ENCODE data around the gene SOWAHA. TPM values are rescaled to one million over a fixed set of nuclear protein-coding genes. Genes with fewer than 3 reads are reported as not detected.
"Not testable (repeated sequence)": the region's sequence is repeated elsewhere in the genome, so short reads cannot be mapped to it uniquely, and the experiment has no call there.

Gene SOWAHA
- total RNA-seq, 1 donor from 2014 or later = 0.65 TPM

GRCh38 chr5:132806804-132807162 lies 6.3 kb upstream of the SOWAHA start:
- peaks cover 76% of the 10 kb centered on the region for H3K27me3 Mint-ChIP-seq
- H3K4me3 Mint-ChIP-seq; H3K4me1 Mint-ChIP-seq; DNase-seq; H3K36me3 Mint-ChIP-seq (ENCODE audit: low read depth); H3K27ac Mint-ChIP-seq; H3K9me3 Mint-ChIP-seq; intact Hi-C loops (cut with micrococcal nuclease): not testable (repeated sequence)

DNA sequence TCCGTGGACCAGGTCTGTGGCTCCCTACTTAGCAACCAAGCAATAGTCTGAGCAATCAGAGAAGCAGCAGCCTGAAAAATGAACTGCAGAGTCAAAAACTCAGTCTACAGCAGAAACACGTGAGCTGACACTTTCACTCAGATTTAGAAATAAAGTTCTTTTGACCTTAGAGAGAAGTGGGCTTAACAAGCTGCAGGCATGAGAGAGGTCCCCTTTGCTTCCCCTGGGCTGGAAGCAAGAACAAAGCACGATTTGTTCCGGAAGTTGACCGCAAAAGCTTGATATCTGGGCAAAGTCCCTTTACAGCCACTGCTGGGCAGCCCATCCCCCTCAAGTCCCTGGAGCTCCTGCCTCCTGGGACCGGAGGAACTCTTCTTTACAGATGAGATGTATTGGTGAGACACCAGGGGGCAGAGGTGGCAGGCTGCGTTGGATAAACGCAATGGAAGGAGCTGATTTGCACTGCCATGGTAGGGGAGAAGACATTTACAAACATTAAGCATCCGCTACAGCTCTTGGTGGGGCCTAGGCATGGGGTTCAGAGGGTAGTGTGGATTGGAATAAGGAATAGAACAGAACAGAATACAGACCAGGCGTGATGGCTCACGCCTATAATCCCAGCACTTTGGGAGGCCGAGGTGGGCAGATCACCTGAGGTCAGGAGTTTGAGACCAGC lies 5.8 kb upstream of the SOWAHA start:
- intact Hi-C loops (cut with micrococcal nuclease) = no loop called here
- Mint-ChIP-seq H3K4me1 (peaks cover 2% of the 10 kb centered on the region), H3K4me3 (no peak overlapping the region), H3K9me3 (peaks cover 7% of the 10 kb centered on the region), H3K27ac (no peak overlapping the region), H3K36me3 (ENCODE audit: low read depth) (no peaks in the 10 kb centered on the region), H3K27me3 (peaks cover 77% of the 10 kb centered on the region)
- DNase-seq = peak; percentile 62

DNA sequence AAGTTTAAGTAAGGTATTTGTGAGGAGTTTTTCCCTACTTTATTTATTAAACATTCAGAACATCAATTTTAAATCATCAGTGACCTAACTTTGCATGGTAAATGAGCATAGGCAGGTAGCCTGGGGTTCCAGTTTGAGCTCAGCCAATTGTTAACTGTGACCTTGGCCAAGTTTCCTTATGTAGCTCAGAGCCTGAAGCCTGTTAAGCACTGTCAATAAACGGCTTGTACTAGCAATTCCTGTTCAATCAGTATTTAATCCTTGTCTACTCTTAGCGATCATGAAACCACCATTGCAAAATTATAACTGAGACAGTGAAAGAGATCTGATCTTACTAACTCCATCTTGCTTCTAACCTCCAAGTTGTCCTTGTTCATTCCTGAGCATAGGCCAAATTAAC lies 4.7 kb upstream of the SOWAHA start:
- no peak for DNase-seq
- peaks cover 75% of the 10 kb centered on the region for H3K27me3 Mint-ChIP-seq
- intact Hi-C loops (cut with micrococcal nuclease) = no loop called here
- H3K4me1 Mint-ChIP-seq = peaks cover 7% of the 10 kb centered on the region
- H3K9me3 Mint-ChIP-seq = peaks cover 7% of the 10 kb centered on the region
- H3K27ac Mint-ChIP-seq = no peak overlapping the region
- no peaks in the 10 kb centered on the region for H3K36me3 Mint-ChIP-seq (ENCODE audit: low read depth)
- no peak overlapping the region for H3K4me3 Mint-ChIP-seq

DNA sequence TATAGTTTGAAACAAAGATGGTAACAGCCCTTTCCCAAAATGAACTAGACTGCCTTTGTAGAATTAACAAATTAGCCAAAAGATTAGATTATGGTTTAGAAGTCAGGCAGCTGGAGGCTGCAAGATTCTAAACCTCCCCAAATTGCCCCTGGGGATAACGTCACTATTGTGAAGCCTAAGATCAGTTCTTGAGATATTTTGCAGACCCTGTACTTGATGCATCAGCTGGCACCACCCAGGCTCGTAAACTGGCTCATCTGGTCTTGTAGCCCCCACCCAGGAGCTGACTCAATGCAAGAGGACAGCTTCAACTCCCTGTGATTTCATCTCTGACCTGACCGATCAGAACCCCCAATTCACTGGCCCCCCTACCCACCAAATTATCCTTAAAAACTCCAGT lies 4.2 kb upstream of the SOWAHA start:
- H3K27me3 Mint-ChIP-seq = peaks cover 71% of the 10 kb centered on the region
- H3K4me1 Mint-ChIP-seq = peaks cover 7% of the 10 kb centered on the region
- DNase-seq = no peak
- no peak overlapping the region for H3K27ac Mint-ChIP-seq
- peaks cover 7% of the 10 kb centered on the region for H3K9me3 Mint-ChIP-seq
- no peaks in the 10 kb centered on the region for H3K36me3 Mint-ChIP-seq (ENCODE audit: low read depth)
- H3K4me3 Mint-ChIP-seq = no peak overlapping the region
- intact Hi-C loops (cut with micrococcal nuclease) = no loop called here

DNA sequence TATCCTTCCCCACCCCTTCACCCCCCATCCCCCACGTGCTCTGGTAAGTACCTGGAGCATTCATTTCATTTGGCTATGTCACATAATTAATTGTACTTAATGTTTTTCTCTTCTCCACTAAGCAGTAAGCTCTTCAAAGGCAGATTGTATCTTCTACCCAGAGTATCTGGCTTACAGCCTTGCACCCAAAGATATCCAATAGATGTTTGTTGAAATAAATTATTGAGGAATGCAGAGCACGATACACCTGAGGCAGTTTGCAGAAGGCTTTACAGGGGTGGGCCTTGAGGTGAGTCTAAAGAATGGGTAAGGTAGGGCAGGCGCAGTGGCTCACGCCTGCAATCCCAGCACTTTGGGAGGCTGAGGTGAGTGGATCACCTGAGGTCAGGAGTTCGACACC lies 2.5 kb upstream of the SOWAHA start:
- intact Hi-C loops (cut with micrococcal nuclease) = no loop called here
- H3K9me3 Mint-ChIP-seq = no peaks in the 10 kb centered on the region
- peaks cover 64% of the 10 kb centered on the region for H3K27me3 Mint-ChIP-seq
- peaks cover 7% of the 10 kb centered on the region for H3K4me1 Mint-ChIP-seq
- no peak overlapping the region for H3K4me3 Mint-ChIP-seq
- H3K36me3 Mint-ChIP-seq (ENCODE audit: low read depth) = no peaks in the 10 kb centered on the region
- no peak overlapping the region for H3K27ac Mint-ChIP-seq
- DNase-seq = no peak

- H3K9me3 Mint-ChIP-seq = no peaks in the 10 kb centered on the region
- H3K4me1 Mint-ChIP-seq = peaks cover 7% of the 10 kb centered on the region
- no peak overlapping the region for H3K27ac Mint-ChIP-seq
- peaks cover 60% of the 10 kb centered on the region for H3K27me3 Mint-ChIP-seq
- intact Hi-C loops (cut with micrococcal nuclease) = no loop called here
- no peaks in the 10 kb centered on the region for H3K36me3 Mint-ChIP-seq (ENCODE audit: low read depth)
- DNase-seq = no peak
- peak overlapping the region; percentile 80 for H3K4me3 Mint-ChIP-seq
Observed at GRCh38 chr5:132812123-132812765, 858 bp upstream of the SOWAHA start.

- intact Hi-C loops (cut with micrococcal nuclease) = no loop called here
- Mint-ChIP-seq H3K4me3 (no peak overlapping the region), H3K27ac (no peak overlapping the region), H3K9me3 (no peaks in the 10 kb centered on the region), H3K36me3 (ENCODE audit: low read depth) (no peaks in the 10 kb centered on the region), H3K4me1 (peaks cover 7% of the 10 kb centered on the region), H3K27me3 (peaks cover 54% of the 10 kb centered on the region)
- DNase-seq = peak; percentile 82
Observed at GRCh38 chr5:132813599-132814502, 749 bp downstream of the SOWAHA start.

DNA sequence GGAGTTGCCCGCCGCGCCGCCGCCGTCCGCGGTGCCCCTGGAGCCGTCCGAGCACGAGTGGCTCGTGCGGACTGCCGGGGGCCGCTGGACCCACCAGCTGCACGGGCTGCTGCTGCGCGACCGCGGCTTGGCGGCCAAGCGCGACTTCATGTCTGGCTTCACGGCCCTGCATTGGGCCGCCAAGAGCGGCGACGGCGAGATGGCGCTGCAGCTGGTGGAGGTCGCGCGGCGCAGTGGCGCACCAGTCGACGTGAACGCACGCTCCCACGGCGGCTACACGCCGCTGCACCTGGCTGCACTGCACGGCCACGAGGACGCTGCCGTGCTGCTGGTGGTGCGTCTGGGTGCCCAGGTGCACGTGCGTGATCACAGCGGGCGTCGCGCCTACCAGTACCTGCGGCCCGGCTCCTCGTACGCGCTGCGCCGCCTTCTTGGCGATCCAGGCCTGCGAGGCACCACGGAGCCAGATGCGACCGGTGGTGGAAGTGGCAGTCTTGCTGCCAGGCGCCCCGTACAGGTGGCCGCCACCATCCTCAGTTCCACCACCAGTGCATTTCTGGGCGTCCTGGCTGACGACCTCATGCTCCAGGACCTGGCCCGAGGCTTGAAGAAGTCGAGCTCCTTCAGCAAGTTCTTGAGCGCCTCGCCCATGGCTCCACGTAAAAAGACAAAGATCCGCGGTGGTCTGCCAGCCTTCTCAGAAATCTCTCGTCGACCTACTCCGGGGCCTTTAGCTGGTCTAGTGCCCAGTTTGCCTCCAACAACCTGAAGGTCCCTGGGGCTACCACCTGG lies 1.6 kb downstream of the SOWAHA start:
- Mint-ChIP-seq H3K9me3 (no peaks in the 10 kb centered on the region), H3K4me1 (peaks cover 11% of the 10 kb centered on the region), H3K36me3 (ENCODE audit: low read depth) (no peaks in the 10 kb centered on the region), H3K27me3 (peaks cover 54% of the 10 kb centered on the region), H3K4me3 (peak overlapping the region; percentile 50), H3K27ac (peak overlapping the region; percentile 48)
- no peak for DNase-seq
- intact Hi-C loops (cut with micrococcal nuclease) = no loop called here

DNA sequence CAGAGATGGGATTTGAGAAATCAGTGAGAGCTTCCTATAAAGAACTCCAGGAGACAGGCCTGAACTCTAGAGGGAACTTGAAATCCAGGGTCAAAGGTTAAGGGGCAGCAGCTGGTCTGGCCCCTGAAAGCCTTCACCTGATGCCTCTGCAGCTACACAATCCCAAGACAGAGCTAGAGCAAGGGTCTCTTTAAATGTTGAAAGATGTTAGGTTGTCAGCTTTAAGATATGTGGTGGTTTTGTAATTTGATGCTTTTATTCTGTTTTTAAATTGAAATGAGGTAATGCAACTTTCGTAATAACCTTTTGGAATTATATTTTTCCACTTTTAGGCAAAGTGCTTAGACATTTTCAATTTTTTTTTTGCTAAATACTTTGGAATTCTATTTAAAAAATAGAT lies 2.4 kb downstream of the SOWAHA start:
- Mint-ChIP-seq H3K36me3 (ENCODE audit: low read depth) (no peaks in the 10 kb centered on the region), H3K9me3 (no peaks in the 10 kb centered on the region), H3K27ac (no peak overlapping the region), H3K4me3 (peak overlapping the region; percentile 50), H3K27me3 (peaks cover 53% of the 10 kb centered on the region), H3K4me1 (peaks cover 17% of the 10 kb centered on the region)
- no peak for DNase-seq
- intact Hi-C loops (cut with micrococcal nuclease) = no loop called here

- Mint-ChIP-seq H3K27me3 (peaks cover 48% of the 10 kb centered on the region), H3K9me3 (no peaks in the 10 kb centered on the region), H3K4me3 (no peak overlapping the region), H3K27ac (no peak overlapping the region), H3K4me1 (peaks cover 18% of the 10 kb centered on the region), H3K36me3 (ENCODE audit: low read depth) (no peaks in the 10 kb centered on the region)
- no peak for DNase-seq
- intact Hi-C loops (cut with micrococcal nuclease) = no loop called here
Observed at GRCh38 chr5:132816083-132816482, 3.0 kb downstream of the SOWAHA start.

DNA sequence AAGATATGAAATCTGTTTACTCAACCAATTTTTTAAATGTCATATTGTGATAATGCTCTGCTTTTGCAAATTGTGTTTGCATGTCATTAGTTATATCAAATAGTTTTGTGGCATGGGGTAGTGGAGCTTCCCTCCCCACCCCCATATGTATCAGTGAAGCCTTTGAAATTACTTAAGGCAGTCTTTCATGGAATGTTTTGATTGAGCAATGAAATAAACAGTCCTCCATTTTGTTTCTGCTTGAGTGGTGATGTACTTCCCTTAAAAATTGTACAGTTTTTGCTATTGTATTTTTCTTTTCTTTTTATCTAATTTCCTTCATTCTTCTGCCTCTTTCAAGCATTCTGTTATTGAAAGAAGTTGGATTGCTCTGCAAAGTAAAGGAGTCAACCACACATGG lies 3.5 kb downstream of the SOWAHA start:
- Mint-ChIP-seq H3K27me3 (peaks cover 43% of the 10 kb centered on the region), H3K4me3 (no peak overlapping the region), H3K36me3 (ENCODE audit: low read depth) (no peaks in the 10 kb centered on the region), H3K27ac (no peak overlapping the region), H3K4me1 (peaks cover 18% of the 10 kb centered on the region), H3K9me3 (no peaks in the 10 kb centered on the region)
- no peak for DNase-seq
- intact Hi-C loops (cut with micrococcal nuclease) = no loop called here

DNA sequence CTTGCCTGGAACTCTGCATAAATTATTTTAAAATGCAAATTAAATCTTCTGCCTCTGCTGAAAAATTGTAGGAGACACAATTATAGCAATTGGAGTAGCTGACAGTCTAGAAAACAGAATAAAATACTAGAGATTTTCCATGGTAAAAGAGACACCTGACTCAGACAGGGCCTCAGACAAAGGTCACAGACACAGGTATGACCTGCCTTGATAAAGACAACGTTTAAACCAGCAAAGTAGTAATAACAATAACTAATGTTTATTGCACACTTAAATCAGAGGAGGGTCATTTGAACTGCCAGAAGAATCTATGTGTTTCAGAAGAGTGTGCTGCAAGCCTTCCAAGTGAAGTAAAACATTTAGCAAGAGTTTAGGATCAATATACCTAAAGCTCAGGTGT lies 3.9 kb downstream of the SOWAHA start:
- H3K27me3 Mint-ChIP-seq = peaks cover 40% of the 10 kb centered on the region
- H3K9me3 Mint-ChIP-seq = no peaks in the 10 kb centered on the region
- peaks cover 20% of the 10 kb centered on the region for H3K4me1 Mint-ChIP-seq
- intact Hi-C loops (cut with micrococcal nuclease) = no loop called here
- H3K27ac Mint-ChIP-seq = no peak overlapping the region
- no peak overlapping the region for H3K4me3 Mint-ChIP-seq
- H3K36me3 Mint-ChIP-seq (ENCODE audit: low read depth) = no peaks in the 10 kb centered on the region
- no peak for DNase-seq

- Mint-ChIP-seq H3K9me3 (no peaks in the 10 kb centered on the region), H3K4me3 (peak overlapping the region; percentile 43), H3K27me3 (peaks cover 37% of the 10 kb centered on the region), H3K4me1 (peaks cover 15% of the 10 kb centered on the region), H3K36me3 (ENCODE audit: low read depth) (no peaks in the 10 kb centered on the region), H3K27ac (no peak overlapping the region)
- DNase-seq = peak; percentile 63
- intact Hi-C loops (cut with micrococcal nuclease) = no loop called here
Observed at GRCh38 chr5:132819468-132819867, 6.4 kb downstream of the SOWAHA start.
